ENCODE measurements around the gene SCYGR8. TPM values are rescaled to one million over a fixed set of nuclear protein-coding genes. Genes with fewer than 3 reads are reported as not detected.
A peak's percentile ranks its signal among the peaks of the same experiment; 100 is the strongest.
"Not testable (repeated sequence)": the region's sequence is repeated elsewhere in the genome, so short reads cannot be mapped to it uniquely, and the experiment has no call there.

SCYGR8 gene, protein sequence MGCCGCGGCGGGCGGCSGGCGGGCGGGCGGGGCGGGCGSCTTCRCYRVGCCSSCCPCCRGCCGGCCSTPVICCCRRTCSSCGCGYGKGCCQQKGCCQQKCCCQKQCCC
- not detected for total RNA-seq

DNA sequence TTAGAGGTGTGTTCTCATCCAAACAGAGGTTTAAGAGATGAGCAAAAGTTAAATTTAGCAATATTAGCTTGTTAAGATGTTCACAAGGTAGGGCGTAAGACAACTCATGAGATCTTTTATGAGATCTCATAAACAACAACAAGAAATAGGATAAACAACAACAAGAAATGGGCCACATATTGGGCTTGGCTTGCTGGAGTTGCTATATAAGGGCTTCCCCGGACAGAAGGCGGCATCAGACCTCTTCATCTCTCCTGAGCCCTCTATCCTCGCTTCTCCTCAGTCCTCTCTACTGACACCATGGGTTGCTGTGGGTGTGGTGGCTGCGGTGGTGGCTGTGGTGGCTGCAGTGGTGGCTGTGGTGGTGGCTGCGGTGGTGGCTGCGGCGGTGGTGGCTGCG lies at the start of gene SCYGR8:
Gene SCYGR8 (plus strand): TSS at position 301 of the 400 bp plus-strand sequence. CDS start 0 bp downstream, at position 301.
- DNase-seq (ENCODE audit: low spot score): no peak

DNA sequence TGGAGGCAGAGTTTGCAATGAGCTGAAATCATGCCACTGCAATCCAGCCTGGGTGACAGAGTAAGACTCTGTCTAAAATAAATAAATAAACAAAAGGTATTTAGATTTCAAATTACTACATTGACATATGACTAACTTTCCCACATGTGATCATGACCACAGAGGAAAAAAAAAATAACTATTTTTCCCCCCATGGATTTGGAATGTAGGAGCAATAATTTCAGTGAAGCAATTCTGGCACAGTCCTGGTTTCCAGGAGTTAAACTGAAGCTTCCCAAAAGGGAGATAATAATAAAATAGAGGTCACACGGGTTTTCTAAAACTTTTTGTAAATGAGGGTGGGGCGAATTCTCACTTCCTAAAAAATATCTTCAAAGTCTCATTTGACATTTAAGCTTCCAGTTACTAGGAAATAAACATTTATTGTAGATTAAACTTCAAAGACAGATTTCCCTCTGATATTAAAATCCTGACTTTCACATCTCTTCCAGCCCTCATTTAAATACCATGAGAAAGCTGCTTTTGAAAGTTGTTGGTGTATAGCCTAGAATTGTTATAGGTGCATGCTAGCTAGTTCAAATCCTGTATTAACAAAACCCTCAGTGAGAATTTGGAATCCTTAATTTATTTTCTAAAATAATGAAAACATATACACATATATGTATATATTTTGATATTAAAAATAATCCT lies 48.6 kb upstream of the SCYGR8 start:
- DNase-seq (ENCODE audit: low spot score): no peak

DNA sequence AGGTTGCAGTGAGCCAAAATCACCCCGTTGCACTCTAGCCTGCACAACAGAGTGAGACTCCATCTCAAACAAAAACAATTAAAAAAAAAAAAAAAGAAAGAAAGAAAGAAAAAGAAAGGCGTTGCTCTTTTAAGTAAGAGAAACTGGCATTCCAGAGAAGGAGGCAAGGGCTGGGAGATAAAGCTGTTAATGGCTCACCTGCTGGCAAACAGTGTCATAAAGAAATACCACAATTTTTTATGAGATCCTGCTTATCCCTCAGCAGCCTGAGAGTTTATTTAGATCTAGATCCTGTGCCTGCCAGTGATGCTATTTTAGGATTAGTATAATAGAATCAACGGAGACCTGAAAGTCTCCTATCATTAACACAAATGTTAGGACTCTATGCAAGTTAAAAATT lies 44.1 kb upstream of the SCYGR8 start:
- DNase-seq (ENCODE audit: low spot score): no peak

DNA sequence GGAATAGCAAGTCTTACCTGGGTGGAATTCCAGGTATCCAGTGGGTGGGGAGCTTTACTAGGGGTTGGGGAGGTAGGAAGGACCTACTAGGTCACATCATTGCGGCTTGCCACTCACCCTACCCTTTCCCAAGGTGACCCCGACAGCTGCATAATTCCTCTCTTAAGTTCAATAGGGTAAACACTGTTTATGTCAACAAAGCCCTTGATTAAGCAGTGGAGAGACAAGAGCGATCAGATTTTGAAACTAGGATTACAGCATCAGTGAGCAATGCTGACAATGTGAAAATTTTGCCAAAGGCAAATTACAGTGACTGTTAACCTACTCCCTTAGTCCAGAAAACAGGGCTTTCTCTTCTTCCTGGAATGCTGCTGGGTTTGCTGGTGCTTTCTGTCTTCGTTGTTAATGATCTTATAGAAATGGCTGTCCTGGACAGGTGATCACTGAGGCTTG lies 42.4 kb upstream of the SCYGR8 start:
- no peak for DNase-seq (ENCODE audit: low spot score)

DNA sequence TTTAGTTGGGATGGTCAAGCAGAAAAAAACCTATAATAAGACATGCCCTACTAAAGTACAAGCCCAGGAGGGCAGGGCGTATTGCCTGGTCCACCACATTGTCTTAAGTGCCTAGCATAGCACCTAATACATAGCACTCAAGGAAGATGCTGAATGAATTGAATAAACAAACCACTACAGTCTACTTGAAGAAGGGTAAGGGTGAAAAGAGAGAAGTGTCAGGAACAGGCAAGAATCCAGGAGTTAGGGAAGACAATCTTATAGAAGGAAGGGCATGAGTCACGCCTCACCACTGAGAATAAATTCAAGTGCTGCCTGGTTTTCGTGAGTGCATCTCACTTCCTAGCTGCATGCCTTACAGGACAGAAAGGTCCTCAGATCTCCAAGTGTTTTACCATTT lies 41.7 kb upstream of the SCYGR8 start:
- no peak for DNase-seq (ENCODE audit: low spot score)

DNA sequence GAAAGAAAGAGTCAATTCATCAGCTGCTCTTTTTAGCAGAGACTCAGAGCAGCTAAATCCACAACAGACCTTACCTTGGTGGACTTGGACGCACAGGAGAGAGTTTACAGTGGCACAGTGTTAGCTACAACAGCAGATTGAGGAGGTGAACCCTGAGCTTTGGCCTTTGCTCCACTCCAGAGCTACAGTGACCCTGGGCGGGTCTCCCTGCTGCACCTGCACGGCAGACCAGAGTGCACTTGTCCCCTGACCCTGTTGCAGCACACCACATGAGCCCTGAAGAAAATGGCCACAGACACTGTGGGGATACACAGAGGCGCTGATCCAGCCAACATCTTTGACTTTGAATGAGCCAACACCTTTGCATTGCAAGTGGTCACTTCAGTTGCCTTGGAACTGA lies 38.8 kb upstream of the SCYGR8 start:
- no peak for DNase-seq (ENCODE audit: low spot score)

DNA sequence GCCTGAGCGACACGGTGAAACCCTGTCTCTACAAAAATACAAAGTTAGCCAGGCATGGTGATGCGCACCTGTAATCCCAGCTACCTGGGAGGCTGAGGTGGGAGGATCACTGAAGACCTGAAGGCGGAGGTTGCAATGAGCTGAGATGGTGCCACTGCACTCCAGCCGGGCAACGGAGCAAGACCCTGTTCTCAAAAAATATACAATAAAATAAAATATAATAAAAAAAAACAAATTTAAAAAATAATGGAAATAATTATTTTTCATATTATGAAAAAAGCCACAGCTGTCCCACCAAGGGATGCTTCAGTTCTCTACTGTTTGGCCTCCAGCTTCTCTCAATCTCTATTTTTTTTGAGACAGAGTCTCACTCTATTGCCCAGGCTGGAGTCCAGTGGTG lies 38.3 kb upstream of the SCYGR8 start:
- DNase-seq (ENCODE audit: low spot score): no peak

DNA sequence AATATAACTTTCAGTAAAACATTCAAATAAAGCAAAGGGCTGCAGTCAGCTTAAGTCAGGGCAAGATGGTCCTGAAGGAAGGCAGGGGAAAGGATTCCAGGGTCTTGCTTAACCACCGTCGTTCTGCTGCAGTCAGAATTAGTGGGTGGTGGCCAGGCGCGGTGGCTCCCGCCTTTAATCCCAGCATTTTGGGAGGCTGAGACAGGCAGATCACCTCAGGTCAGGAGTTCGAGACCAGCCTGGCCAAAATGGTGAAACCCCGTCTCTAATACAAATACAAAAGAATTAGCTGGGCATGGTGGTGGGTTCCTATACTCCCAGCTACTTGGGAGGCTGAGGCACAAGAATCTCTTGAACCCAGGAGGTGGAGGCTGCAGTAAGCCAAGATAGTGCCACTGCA lies 34.7 kb upstream of the SCYGR8 start:
- DNase-seq (ENCODE audit: low spot score): no peak

DNA sequence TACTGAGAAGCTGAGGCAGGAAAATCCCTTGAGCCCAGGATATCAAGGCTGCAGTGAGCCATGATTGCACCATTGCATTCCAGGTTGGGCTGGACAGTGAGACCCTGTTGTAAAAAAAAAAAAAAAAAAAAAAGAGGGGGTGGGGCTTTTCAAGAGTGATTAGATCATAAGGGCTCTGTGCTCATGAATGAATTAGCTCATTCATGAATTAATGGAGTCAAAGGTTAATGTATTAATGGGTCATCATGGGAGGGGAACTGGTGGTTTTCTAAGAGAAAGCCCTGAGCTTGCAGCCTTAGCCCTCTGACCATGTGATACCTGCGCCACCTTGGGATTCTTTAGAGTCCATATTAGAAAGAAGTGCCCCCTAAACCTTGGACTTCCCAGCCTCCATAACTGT lies 32.4 kb upstream of the SCYGR8 start:
- no peak for DNase-seq (ENCODE audit: low spot score)

DNA sequence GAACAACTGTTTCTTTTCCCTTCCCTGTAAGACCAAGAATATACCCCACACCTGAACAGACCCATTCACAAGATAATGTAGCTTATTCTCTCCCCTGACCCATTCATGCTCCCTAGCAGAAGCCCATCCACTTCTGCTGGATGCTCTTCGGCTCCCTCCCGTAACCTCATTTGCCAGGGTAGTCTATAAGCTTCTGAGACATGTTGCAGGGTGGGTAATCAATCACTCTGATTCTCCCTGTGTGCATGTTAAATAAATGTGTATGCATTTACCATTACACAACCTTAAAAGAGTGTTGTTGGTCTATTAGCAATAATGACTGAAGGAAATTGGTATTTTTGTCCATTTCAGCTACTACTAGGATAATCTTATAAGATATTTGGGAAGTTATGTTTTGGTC lies 29.2 kb upstream of the SCYGR8 start:
- DNase-seq (ENCODE audit: low spot score): no peak

DNA sequence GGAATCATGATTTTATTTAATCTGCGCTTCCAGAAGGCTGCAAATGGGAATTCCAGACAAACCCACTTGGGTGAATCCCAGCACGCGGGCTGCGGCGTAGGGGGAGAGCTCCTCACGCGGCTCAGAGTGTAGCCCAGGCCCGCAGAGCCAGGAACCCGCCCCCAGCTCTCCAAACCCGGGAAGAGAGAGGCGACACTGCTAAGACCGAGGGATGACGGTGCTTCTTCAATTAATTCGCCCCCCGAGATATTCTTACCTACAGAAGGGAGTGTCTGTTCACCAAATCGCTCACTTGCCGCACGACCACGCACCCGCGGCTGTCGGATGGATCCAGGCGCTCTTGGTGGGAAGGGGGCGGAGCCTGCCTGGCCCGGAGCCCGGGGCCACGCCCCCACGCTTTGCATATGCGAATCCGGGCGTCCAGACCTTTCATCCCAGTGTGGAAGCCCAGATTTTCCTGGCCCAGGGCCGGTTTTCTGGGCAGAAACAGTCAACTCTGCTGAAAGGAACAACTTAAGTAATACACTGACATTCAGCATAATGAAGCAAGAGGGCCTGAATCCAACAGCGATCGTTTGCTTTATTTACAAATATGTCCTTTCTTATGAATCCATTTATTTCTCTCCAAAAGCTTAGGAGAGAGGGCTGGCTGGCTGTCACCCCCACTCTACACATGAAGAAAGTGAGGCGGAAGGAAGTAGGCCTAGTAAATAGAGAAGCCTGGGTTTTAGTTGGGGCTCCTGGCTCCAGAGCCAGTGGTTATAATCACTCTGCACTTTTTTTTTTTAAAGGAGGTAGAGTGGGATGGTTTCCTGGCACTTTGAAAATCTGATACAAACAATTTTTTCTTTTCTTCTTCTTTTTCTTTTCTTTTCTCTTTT lies 27.8 kb upstream of the SCYGR8 start, which contains the start of gene SLC19A3:
Gene SLC19A3 (minus strand): TSS at position 342 of the 881 bp plus-strand sequence. CDS start 15,710 bp downstream, outside the sequence.
- peak; percentile 77 for DNase-seq (ENCODE audit: low spot score)

DNA sequence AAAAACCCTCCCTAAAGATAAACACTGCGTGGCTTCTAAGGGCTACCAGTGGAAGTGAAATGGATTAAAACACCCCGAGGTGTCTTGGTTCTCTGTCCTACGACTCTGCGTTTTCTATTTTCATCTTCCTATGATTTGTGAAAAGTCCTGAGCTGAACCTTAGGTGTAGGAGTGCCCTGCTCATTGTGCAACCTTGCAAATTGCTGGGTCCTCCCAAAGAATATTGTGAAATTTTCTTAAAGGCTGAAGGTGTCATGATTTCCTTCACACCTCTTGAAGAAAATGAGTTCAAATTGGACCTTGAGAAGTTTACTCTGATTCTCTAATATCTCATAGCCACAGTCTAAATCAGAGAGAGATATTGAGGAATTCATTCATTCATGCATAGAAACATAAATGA lies 26.1 kb upstream of the SCYGR8 start:
- DNase-seq (ENCODE audit: low spot score): no peak

DNA sequence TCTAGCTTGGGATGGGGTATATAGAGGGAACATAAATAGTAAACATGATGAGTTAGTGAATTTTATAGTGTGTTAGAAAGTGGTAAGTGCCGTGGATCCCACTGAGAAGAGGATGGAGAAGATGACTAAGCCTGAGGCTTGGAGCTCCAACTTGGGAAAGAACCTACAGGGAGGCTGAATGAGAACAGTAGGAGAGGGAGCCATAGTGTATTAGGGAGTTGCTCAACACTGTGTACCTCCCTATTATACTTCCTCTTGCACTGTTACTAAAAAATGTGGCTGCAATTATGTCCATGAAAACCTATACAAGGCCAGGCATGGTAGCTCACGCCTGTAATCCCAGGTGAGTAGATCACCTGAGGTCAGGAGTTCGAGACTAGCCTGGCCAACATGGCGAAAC lies 25.0 kb upstream of the SCYGR8 start:
- DNase-seq (ENCODE audit: low spot score): no peak

DNA sequence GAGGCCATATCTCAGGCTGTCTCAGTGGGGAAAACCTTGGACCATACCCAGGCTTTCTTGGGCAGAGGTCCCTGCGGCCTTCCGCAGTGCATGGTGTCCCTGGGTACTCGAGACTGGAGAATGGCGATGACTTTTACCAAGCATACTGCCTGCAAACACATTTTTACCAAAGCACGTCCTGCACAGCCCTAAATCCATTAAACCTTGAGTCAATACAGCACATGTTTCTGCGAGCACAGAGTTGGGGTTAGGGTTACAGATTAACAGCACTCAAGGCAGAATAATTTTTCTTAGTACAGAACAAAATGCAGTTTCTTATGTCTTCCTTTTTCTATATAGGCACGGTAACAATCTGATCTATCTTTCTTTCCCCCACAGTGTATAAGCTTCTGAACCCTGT lies 22.9 kb upstream of the SCYGR8 start:
- not testable (repeated sequence) for DNase-seq (ENCODE audit: low spot score)

DNA sequence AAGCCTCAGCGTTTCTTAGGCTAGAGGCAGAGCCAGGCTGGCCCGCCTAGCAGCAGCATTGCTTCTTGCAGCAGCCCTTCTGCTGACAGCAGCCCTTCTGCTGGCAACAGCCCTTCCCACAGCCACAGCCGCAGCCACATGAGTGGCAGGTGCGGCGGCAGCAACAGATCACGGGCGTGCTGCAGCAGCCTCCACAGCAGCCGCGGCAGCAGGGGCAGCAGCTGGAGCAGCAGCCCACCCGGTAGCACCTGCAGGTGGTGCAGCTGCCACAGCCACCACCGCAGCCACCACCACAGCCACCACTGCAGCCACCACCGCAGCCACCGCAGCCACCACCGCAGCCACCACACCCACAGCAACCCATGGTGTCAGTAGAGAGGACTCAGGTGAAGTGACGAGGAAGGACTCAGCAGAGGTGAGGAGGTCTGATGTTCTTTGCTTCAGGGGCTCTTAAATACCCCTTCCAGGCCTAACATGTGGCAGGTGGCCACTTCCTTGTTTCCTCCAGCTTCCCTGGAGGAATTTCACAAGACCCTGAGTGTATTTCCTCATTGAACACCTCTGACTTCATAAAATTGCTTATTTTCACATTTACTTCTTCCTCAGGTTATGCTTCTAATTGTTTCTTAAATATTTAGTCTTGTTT lies 21.2 kb upstream of the SCYGR8 start, which contains the start of gene SCYGR6:
Gene SCYGR6 (minus strand): TSS at position 364 of the 646 bp plus-strand sequence. CDS start 0 bp downstream, at position 364.
- DNase-seq (ENCODE audit: low spot score): no peak

DNA sequence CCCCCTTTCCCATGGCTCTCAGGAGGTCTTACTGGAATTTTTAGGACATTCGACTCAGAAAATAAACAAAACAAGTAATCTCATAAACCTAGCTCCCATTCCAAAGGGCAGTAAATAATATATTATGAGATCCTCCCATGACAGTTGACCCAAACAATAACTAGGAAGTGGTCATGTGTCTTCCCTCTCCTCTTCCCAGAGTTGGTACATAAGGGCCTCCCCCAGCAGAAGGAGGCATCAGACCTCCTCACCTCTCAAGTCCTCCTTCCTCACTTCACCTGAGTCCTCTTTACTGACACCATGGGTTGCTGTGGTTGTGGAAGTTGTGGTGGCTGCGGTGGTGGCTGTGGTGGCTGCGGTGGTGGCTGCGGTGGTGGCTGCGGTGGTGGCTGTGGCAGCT lies 17.7 kb upstream of the SCYGR8 start, which contains the start of gene SCYGR7:
Gene SCYGR7 (plus strand): TSS at position 301 of the 400 bp plus-strand sequence. CDS start 0 bp downstream, at position 301.
- DNase-seq (ENCODE audit: low spot score): no peak

DNA sequence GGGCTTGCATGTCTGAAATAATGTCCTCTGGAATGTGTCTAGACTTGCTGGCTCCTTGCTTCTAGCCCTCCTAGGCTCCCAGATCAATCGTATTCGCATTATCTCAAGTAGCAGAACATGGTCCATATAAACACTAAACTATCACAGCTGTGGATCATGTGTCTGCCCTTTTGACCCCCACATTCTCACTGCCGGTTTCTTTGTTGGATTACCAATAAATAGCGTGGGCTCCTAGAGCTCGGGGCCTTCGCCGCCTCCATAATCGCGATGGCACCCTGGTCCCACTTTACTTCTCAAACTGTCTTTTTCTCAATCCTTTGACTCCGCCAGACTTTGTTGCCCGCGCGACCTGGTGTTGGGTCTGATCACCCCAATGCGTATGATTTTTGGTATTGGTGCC lies 6.3 kb upstream of the SCYGR8 start:
- DNase-seq (ENCODE audit: low spot score): no peak

DNA sequence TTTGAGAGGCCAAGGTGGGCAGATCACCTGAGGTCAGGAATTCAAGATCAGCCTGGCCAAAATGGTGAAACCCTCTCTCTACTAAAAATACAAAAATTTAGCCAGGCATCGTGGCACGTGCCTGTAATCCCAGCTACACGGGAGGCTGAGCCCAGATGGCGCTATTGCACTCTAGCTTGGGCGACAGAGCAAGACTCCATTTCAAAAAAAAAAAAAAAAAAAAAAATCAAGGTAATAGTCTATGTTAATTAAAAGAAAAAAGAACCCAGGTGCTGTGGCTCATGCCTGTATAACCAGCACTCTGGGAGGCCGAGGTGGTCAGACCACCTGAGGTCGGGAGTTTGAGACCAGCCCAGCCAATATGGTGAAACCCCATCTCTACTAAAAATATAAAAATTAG lies 5.0 kb upstream of the SCYGR8 start:
- DNase-seq (ENCODE audit: low spot score): not testable (repeated sequence)

DNA sequence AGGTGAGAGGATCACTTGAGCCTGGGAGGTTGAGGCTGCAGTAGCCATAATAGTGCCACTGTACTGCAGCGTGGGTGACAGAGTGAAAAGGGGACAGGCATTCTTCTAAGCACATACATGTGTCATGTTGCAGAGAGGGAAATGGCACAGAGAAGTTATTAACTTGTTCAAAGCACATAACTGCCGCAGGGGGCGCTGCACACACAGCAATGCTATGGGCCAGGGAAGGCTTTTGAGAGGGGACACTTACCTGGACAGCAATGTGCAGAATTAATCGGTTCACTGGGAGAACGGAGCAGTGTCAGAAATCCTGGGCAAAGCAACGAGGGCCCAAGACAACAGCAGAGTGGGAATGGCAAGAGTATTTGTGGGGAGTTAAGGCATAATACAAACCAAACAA lies 2.4 kb downstream of the SCYGR8 start:
- DNase-seq (ENCODE audit: low spot score): no peak

DNA sequence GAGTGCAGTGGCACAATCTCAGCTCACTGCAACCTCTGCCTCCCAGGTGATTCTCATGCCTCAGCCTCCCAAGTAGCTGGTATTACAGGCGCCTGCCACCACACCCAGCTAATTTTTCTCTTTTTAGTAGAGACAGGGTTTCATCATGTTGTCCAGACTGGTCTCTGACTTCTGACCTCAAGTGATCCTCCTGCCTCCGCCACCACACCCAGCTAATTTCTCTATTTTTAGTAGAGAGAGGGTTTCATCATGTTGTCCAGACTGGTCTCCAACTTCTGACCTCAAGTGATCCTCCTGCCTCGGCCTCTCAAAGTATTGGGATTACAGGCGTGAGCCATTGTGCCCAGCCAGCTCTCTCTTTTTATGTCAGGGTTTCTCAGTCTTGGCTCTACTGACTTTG lies 10.6 kb downstream of the SCYGR8 start:
- not testable (repeated sequence) for DNase-seq (ENCODE audit: low spot score)

DNA sequence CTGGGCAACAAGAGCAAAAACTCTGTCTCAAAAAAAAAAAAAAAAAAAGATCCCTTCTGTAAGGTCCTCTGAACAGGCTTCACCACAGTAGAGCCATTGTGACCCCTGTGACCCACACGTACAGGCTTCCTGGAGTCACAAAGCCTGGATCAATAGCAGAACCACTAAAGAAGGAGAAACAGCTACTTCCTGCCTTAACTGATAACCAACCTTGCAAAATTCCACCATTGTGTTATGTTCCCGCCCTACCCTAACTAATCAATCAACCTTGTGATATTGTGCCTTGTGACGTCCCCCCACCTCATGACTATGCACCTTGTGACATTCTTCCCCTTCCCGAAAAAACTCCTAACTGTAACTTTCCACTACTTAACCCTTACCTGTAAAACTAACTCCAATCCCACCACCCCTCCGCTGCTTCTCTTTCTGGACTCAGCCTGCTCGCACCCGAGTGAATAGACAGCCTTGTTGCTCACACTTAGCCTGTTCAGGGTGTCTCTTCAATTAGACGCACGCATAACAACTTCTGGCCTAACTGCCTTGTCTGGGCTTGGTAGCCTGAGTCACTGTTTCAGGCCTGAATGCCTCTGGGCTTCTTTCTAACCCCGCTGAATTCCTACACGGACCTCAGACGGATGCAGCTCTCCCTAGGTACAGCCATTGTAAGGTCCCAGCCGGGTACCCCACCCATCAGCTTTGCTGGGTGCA lies 13.9 kb downstream of the SCYGR8 start:
- no peak for DNase-seq (ENCODE audit: low spot score)
